ENCODE measurements around the gene ZMYND8. TPM values are rescaled to one million over a fixed set of nuclear protein-coding genes. Genes with fewer than 3 reads are reported as not detected.

Gene ZMYND8
- total RNA-seq, 1 donor, result 18.8 TPM

DNA sequence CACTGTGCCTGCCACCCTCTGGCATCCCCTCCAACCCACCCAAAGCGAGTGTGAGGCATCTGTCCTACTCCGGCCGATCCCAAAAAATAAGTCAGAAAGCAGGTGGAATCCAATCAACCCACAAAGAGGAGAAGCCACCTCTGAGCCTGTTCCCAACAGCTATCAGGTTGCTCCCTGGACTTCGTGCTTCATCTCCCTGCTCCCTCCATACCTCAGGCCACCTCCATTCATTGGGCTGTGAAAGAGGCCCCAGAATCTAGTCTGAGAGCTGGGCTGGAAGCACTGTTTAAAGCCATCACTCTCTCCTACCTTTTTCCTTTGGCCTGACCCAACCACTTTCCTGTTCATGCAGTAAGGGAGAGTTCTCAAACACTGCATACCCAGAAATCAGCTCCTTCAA lies 106.1 kb downstream of the ZMYND8 start:
- H2AFZ ChIP-seq (ENCODE audit: low read length), result no peak overlapping the region
- TF ChIP-seq CTCF (IDR thresholded peaks at IDR 0.05; ENCODE audit: extremely low read depth, low read depth, low read length), result no peak
- H3K79me2 ChIP-seq (ENCODE audit: insufficient read depth, low read length), result peaks cover 26% of the 10 kb centered on the region
- no peak overlapping the region for H3K4me2 ChIP-seq (ENCODE audit: insufficient read depth, low read length)
- no peak overlapping the region for H3K27ac ChIP-seq (ENCODE audit: low read depth, low read length)
- no peaks in the 10 kb centered on the region for H4K20me1 ChIP-seq (ENCODE audit: insufficient read depth, low read length)
- H3K27me3 ChIP-seq (ENCODE audit: insufficient read depth, low read length), result no peaks in the 10 kb centered on the region
- H3K4me3 ChIP-seq (ENCODE audit: insufficient read depth, low read length), result no peak overlapping the region
- no peak for DNase-seq (ENCODE audit: insufficient read length, low spot score, missing footprints)
- no peaks in the 10 kb centered on the region for H3K9me3 ChIP-seq (ENCODE audit: low read depth, low read length)
- H3K36me3 ChIP-seq (ENCODE audit: insufficient read depth, low read length), result peaks cover 52% of the 10 kb centered on the region
- H3K4me1 ChIP-seq (ENCODE audit: insufficient read depth, low read length), result no peaks in the 10 kb centered on the region

DNA sequence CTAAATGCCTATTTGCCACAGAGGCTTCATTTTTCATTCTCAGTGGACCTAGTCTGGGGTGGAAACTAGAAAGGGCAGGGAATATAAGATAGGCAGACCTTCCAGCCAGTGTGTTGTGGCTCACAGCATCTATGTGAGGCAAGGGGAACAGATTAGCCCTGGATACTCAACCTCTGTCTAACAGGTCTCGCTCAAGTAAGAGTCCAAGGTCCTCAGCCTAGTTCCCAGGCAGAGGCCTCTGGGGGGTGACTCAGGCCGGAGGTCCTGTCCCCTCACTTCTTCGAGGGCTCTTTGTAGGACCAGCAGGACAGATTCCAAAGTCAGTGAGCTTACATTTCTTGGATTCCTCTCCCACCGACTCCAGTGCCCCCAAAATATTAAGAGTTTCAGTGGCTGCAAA lies 106.6 kb downstream of the ZMYND8 start:
- H3K4me1 ChIP-seq (ENCODE audit: insufficient read depth, low read length), result no peaks in the 10 kb centered on the region
- H3K27me3 ChIP-seq (ENCODE audit: insufficient read depth, low read length), result no peaks in the 10 kb centered on the region
- no peak overlapping the region for H3K27ac ChIP-seq (ENCODE audit: low read depth, low read length)
- no peak overlapping the region for H2AFZ ChIP-seq (ENCODE audit: low read length)
- H3K79me2 ChIP-seq (ENCODE audit: insufficient read depth, low read length), result peaks cover 23% of the 10 kb centered on the region
- H3K4me3 ChIP-seq (ENCODE audit: insufficient read depth, low read length), result no peak overlapping the region
- no peaks in the 10 kb centered on the region for H3K9me3 ChIP-seq (ENCODE audit: low read depth, low read length)
- H4K20me1 ChIP-seq (ENCODE audit: insufficient read depth, low read length), result no peaks in the 10 kb centered on the region
- no peak for DNase-seq (ENCODE audit: insufficient read length, low spot score, missing footprints)
- H3K4me2 ChIP-seq (ENCODE audit: insufficient read depth, low read length), result no peak overlapping the region
- TF ChIP-seq CTCF (IDR thresholded peaks at IDR 0.05; ENCODE audit: extremely low read depth, low read depth, low read length), result no peak
- H3K36me3 ChIP-seq (ENCODE audit: insufficient read depth, low read length), result peaks cover 52% of the 10 kb centered on the region

- no peaks in the 10 kb centered on the region for H3K4me1 ChIP-seq (ENCODE audit: insufficient read depth, low read length)
- H3K36me3 ChIP-seq (ENCODE audit: insufficient read depth, low read length), result peaks cover 46% of the 10 kb centered on the region
- H3K4me2 ChIP-seq (ENCODE audit: insufficient read depth, low read length), result no peak overlapping the region
- H4K20me1 ChIP-seq (ENCODE audit: insufficient read depth, low read length), result no peaks in the 10 kb centered on the region
- H3K79me2 ChIP-seq (ENCODE audit: insufficient read depth, low read length), result peaks cover 23% of the 10 kb centered on the region
- H3K4me3 ChIP-seq (ENCODE audit: insufficient read depth, low read length), result no peak overlapping the region
- H3K9me3 ChIP-seq (ENCODE audit: low read depth, low read length), result no peaks in the 10 kb centered on the region
- no peak for TF ChIP-seq CTCF (IDR thresholded peaks at IDR 0.05; ENCODE audit: extremely low read depth, low read depth, low read length)
- DNase-seq (ENCODE audit: insufficient read length, low spot score, missing footprints), result no peak
- no peak overlapping the region for H2AFZ ChIP-seq (ENCODE audit: low read length)
- H3K27ac ChIP-seq (ENCODE audit: low read depth, low read length), result no peak overlapping the region
- H3K27me3 ChIP-seq (ENCODE audit: insufficient read depth, low read length), result no peaks in the 10 kb centered on the region
Observed at GRCh38 chr20:47248448-47248966, 108.0 kb downstream of the ZMYND8 start.

- Histone ChIP-seq H3K4me2 (ENCODE audit: insufficient read depth, low read length) (no peak overlapping the region), H4K20me1 (ENCODE audit: insufficient read depth, low read length) (no peaks in the 10 kb centered on the region), H3K27ac (ENCODE audit: low read depth, low read length) (no peak overlapping the region), H3K79me2 (ENCODE audit: insufficient read depth, low read length) (peaks cover 21% of the 10 kb centered on the region), H3K36me3 (ENCODE audit: insufficient read depth, low read length) (peaks cover 47% of the 10 kb centered on the region), H3K4me3 (ENCODE audit: insufficient read depth, low read length) (no peak overlapping the region), H3K9me3 (ENCODE audit: low read depth, low read length) (no peaks in the 10 kb centered on the region), H2AFZ (ENCODE audit: low read length) (no peak overlapping the region), H3K27me3 (ENCODE audit: insufficient read depth, low read length) (no peaks in the 10 kb centered on the region), H3K4me1 (ENCODE audit: insufficient read depth, low read length) (no peaks in the 10 kb centered on the region)
- no peak for DNase-seq (ENCODE audit: insufficient read length, low spot score, missing footprints)
- no peak for TF ChIP-seq CTCF (IDR thresholded peaks at IDR 0.05; ENCODE audit: extremely low read depth, low read depth, low read length)
Observed at GRCh38 chr20:47247972-47248371, 108.5 kb downstream of the ZMYND8 start.
